Ovary (tissue), 3 donors: ENCODE results near the gene USP6.

Experiments used
- CTCF ChIP-seq, 3 donors: fragments of 450-650 bp in 2 of 3; fragments of 200-600 bp in 1 of 3; IDR thresholded peaks; one replicate each; pipeline versions ENCODE4 v1.5.1 to v1.8.0; 2016 to 2022; ENCODE audit warnings: antibody characterized with exemption in 3 of 3, mild to moderate bottlenecking in 1 of 3
- POLR2A ChIP-seq: fragments of 450-650 bp; IDR thresholded peaks from one replicate; pipeline ENCODE4 v1.6.1; 2017; ENCODE audit warnings: antibody characterized with exemption, mild to moderate bottlenecking, moderate library complexity
- donor health status: DM: no; HTN: no; CAD: no.

- TF ChIP-seq CTCF (IDR thresholded peaks at IDR 0.05): no peak
- TF ChIP-seq POLR2A: no peak
Observed at GRCh38 chr17:5210614-5211252, 94.9 kb downstream of the USP6 start.
